NCI-H1417 treated with DMSO at 0.1 percent for 48 hours (cell line): ENCODE results near the gene B4GALNT1.

Experiments
- DNase-seq: peaks from one replicate; lab custom pipeline; 2025; lab: John Stamatoyannopoulos, UW

Gene B4GALNT1

DNA sequence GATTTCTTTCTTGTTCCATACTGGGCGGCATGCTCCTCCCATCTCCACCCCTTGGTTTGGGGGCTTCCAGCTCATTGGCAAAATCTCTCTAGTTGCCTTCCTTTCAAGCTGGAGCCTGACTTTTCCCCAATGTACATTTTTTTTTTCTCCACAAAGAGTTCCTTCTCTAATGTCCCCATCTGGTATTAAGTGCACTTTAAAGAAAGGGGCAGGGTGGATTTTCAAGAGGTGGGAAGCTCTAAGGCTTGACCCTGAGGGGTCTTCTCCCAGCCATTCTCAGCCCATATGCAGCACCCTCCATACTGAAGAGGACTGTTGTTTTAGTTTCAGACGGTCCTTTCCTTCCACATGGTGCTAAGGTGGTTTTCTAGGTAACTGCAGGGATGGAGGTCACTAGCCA, 47.8 kb downstream of the B4GALNT1 start:
- no peak for DNase-seq

DNA sequence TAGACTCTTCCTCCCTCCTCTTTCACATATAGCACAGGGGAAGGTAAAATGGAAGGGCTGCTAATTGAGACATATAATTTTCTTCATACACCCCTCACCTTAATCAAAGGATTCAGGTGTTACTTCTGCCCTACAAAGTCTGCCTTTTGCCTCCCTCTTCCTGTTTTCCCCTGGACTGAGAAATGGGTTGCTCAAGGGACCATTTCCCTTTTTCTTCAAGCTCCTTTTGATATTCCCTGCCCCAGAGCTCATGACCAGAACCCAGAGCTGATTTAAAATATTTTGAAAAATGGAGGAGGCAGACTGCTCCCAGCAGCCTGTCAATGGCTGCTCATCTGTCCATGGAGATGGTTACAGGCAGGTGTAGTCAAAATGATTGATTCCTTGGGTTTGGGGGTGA, 48.3 kb downstream of the B4GALNT1 start:
- no peak for DNase-seq

DNA sequence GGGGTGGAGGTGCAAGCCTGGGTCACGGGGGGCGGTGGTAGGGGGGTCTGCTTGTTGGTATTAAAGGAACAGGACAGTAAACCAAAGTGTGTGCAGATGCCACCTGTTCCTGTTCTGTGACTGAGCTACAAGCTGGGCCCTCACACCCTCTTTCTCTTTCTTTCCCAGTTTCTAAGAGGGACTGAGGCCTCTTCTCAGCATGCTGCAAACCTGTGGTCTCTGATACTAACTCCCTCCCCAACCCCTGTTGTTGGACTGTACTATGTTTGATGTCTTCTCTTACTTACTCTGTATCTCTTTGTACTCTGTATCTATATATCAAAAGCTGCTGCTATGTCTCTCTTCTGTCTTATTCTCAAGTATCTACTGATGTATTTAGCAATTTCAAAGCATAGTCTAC, 49.0 kb downstream of the B4GALNT1 start:
- no peak for DNase-seq

DNA sequence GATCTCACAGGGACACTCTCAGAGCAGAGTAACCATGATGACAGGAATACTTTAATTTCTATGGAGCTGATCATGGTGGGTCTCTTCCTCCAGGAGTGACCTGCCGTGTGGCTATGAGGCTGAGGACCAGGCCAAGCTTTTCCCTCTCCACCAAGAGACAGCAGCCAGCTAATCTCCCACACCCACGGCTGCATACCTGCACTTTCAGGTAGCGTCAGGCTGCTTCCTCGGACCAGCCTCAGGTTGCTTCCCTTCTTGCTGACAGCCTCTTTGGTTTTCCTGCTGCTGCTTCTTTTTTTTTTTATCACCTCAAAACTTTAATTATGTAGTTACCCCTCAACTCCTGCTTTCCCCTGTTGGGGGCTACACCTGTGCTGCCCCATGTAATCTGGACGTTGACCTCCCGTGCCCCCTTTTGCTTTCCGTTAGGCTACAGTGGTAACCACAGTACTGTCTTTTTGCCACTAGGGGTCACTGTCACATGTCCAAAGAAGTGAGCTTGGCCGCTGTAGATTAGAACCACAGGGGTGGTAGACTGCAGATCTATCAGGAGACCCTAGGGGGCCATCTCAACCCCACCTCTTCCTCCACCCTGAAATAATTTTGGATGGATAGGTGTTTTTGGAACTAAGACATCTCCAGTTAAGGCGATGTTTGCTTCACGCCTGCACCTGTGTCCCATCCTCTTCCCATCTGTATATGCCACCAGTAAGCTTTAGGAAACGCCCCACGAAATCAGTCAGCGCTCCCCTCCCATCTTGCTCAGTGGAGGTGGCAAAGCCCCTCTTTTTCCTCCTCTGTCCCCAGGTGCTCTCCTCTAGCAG, 49.8 kb downstream of the B4GALNT1 start:
- DNase-seq = peak; percentile 56

DNA sequence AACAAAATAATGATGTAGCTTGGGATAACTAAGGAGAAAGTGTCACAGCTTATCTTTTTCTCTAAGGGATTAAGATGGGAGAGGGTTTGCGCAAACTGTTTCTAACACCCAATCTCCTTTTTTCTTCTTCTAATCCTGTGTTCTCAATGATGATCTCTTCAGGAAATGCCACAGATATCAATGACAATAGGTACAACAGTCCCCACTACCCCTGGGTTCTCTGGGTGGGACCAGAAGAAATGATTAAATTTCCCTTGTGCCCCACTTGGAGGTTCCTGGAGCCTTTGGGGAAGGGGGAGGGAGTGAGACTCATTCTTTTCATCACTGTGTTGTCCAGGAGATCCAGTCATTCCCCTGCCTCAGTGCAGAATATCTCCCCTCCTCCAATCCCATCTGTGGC, 50.6 kb downstream of the B4GALNT1 start:
- DNase-seq = no peak

DNA sequence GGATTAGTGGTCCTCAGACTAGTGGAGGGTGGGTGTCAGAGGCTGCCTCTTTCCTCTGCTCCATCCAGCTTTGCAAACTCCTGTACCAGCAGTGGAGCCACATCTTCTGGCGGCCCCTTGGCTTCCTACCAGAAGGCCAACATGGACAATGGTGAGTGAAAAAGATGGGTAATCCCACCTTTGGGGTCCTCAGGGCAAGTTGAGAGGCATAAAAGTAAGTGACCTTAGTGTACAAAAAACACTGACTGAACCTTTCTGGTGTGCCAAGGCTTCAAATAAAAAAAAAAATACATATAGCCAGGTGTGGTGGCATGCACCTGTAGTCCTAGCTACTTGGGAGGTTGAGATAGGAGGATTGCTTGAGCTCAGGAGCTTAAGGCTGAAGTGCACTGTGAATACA, 51.2 kb downstream of the B4GALNT1 start:
- no peak for DNase-seq

DNA sequence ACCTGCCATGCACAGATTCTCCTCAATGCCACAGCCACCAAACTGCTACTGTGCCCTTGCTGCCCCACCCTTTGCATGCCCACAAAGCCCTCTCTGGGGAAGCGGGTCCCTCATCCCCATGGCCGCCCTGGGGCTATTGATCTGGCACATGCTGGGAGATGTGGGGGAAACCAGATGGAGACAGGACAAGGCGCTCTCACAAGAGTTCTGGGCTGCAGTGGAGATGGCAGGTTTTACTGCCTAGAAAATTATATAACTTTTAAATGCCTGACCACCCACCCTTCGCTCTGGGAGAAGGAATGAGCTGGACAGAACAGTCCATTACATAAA, 52.6 kb downstream of the B4GALNT1 start:
- no peak for DNase-seq

DNA sequence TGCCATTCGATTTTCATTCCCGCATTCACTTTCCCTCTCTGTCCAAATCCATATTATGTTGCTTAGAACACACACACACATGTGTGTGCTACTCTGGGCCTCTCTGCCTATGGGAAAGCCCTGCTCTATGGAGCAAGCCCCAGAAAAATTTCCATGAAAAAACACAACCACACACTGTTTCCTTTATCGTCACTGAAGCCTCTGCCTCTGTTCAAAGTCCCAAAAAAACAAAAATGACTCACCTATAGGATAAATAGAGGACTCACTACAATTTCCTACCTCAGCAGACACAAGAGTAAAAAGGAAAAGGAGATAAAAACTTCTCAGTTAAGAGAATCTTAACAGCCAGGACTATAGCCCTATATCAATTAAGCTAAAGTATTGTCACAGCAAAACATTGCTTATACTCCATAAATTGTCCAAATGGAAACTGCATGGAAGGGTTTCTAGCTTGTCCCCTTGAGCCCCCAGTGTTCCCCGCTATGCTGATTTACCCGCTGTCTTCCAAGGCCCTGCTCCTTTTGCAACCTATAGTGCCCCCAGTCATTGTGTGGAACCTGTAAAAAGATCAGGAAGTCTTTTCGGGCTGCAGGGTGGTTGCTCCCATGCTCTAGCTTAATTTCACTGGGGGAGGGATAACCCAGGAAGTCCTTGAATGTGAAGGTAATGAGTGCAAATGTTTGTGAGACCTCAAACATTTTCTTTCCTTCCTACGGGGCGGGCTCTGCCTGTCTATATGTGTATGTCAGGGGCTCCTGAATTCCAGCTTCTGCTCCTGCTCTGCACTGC, 53.1 kb downstream of the B4GALNT1 start:
- DNase-seq = no peak

DNA sequence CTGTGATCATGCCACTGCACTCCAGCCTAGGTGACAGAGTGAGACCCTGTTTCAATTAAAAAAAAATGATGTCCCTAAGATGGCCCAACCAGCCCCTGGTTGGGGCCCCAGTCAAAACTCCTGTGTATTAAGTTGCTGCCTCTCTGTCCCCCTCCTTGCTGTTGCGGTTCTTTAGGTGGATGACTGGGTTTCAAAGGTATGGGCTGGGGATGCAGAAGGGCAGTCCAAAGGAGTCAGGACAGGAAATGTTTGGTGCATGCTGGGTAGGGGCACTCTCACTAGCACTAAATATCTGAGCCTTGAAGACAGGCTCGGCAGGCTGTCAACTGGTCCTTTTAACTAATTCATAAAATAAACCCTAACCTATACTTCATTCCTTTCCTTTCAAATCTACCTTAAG, 54.0 kb downstream of the B4GALNT1 start:
- DNase-seq = no peak

DNA sequence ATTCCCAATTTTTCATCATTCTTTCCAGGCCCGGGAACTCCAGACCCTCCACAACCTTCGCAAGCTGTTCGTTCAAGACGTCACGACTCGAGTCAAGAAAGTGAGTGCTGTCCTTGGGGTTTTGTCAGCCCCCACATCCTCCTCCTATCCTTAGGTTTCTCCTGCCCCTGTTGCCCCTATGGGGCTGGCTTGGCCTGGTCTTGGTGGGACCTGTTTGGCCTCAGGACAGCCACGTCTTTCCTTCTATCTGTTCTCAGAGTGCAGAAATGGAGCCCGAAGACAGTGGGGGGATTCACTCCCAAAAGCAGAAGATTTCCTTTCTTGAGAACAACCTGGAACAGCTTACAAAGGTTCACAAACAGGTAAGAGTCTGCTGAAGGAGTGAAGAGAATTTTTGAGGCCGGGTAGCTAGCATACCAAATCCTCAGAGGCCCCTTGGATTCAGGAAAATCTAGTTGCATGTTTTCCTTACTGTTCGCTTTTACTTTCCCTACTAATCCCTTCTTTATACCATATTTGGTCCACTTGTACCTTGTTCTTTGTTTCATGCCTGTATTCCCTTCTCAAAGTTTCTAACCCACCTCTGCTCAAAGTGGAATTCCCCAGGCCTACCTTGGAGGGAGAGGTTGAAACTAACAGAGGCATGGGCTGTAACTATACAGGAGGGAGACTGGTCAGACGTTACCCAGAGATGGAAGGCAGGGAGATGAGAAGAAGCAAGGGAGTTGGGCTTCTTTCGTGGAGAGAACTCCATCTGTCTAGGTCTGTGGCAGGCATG, 54.8 kb downstream of the B4GALNT1 start:
- DNase-seq = no peak

DNA sequence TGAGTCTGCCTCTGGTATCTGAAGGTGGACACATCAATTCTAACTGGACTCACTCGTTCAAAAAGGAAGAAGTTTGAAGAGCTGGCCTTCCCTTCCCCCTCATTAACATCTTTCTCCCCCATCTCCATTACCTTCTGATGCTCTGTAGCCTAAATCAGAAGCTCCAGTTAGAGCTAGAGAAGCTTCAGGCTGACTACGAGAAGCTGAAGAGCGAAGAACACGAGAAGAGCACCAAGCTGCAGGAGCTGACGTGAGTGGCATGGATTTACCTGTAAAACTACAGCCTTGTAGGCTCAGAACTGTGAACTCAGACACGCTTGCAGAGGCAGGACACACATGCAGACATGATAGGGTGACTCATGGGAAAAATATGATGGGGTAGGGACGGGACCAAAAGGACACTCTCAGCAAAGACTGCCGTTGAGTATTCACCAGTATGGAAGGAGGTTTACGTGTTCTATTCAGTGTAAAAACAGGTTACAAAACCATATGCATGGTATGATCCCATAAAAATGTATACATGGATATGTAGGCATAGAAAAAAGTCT, 56.3 kb downstream of the B4GALNT1 start:
- no peak for DNase-seq
